ENCODE data around the gene SOCS6. TPM values are rescaled to one million over a fixed set of nuclear protein-coding genes. Genes with fewer than 3 reads are reported as not detected.

SOCS6 gene
- total and polyA plus RNA-seq, 4 donors: 5.9 to 22.8 (median 15.5) TPM

DNA sequence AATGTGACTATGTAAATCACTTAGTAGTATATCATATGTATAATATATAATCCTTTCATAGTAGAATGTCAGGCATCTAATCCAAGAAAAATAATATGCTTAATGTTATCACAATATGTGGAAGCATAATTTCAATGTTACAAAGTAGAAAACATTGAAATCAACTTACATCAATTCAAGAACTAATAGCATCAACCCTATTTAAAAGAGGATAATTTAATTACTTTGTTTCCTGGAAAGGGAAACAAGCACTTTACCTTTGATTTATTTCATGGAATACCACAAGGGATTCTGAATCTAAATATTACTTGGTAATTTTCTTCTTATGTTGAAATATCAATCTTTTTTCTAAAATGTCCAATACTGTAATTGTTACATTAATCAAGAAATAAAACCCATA lies 30.6 kb upstream of the SOCS6 start:
- no peaks in the 10 kb centered on the region for H3K4me1 ChIP-seq (ENCODE audit: control insufficient read depth in 1 of 2, insufficient read depth in 2 of 2, low read length in 2 of 2)
- DNase-seq (no peak), ATAC-seq (ENCODE audit: low FRiP score) (no peak)
- no peaks in the 10 kb centered on the region for H3K27me3 ChIP-seq (ENCODE audit: control insufficient read depth in 1 of 2, insufficient read depth in 2 of 2, low read length in 1 of 2)
- no peaks in the 10 kb centered on the region for H3K9me3 ChIP-seq (ENCODE audit: control insufficient read depth, low read length)
- H3K36me3 ChIP-seq (ENCODE audit: control insufficient read depth in 1 of 2, insufficient read depth in 2 of 2, low read length in 1 of 2): no peaks in the 10 kb centered on the region
- no peak overlapping the region for H3K4me3 ChIP-seq (ENCODE audit: low read length in 2 of 2)
- intact Hi-C loops (cut with DNase I): no loop called here
- H3K27ac ChIP-seq (ENCODE audit: low read depth in 1 of 2, low read length in 2 of 2): no peak overlapping the region

DNA sequence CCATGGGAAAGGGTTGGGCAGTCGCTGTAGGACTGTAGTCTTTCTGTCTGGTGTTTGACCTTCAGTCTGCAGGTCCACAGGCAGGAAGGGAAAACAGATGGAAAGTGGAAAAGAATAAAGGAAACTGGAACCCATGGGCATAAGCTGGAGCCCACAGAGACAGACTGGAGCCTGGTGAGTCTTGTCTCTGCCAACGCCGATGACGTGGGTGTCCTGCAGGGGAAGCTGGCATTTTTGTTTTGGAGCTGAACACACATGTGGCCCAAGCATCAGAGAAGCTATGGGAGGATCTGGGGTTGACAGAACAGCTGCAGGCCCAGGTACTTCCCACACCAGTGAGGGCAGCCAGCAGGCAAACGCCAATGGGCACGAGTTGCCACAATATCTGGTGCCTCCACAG lies 28.2 kb upstream of the SOCS6 start:
- DNase-seq: no peak
- H3K4me3 ChIP-seq (ENCODE audit: low read length in 2 of 2): no peak overlapping the region
- 83 to 90% methylated on average over 6 of the region's 6 CpGs for WGBS, 2 donors
- no peaks in the 10 kb centered on the region for H3K36me3 ChIP-seq (ENCODE audit: control insufficient read depth in 1 of 2, insufficient read depth in 2 of 2, low read length in 1 of 2)
- H3K27ac ChIP-seq (ENCODE audit: low read depth in 1 of 2, low read length in 2 of 2): no peak overlapping the region
- no peak for ATAC-seq (ENCODE audit: low FRiP score)
- no peaks in the 10 kb centered on the region for H3K27me3 ChIP-seq (ENCODE audit: control insufficient read depth in 1 of 2, insufficient read depth in 2 of 2, low read length in 1 of 2)
- H3K4me1 ChIP-seq (ENCODE audit: control insufficient read depth in 1 of 2, insufficient read depth in 2 of 2, low read length in 2 of 2): no peaks in the 10 kb centered on the region
- intact Hi-C loops (cut with DNase I): no loop called here
- no peaks in the 10 kb centered on the region for H3K9me3 ChIP-seq (ENCODE audit: control insufficient read depth, low read length)

DNA sequence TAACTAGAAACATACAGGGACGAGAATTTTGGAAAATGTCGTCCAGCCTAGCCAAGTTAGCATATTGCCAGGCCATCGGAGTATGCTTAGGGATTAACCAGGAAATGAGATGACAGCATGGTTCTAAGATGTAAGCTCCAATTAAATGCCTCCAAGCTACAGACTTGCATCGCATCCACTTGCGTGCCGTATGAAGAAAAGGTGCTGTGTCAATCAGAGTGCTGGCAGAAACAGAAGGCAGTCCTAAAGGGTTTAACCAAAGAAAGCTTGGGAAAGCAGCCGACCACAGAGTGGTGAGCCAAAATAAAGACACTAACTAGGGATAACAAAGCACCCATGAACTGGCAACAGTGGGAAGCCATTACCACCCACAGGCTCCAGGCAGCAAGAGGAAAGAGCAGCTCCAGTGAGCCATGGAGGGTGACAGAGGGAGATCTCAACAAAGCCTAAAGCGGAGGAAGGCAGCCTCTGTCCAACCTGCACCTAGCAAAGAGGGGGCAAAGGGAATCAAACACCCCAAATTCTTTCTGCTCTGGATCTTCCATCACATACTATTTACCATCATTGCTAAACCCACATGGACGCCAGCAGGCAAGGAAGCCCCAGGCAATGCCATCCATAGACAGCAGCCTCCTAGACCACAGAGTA lies 27.6 kb upstream of the SOCS6 start:
- Histone ChIP-seq H3K4me1 (ENCODE audit: control insufficient read depth in 1 of 2, insufficient read depth in 2 of 2, low read length in 2 of 2) (no peaks in the 10 kb centered on the region), H3K27ac (ENCODE audit: low read depth in 1 of 2, low read length in 2 of 2) (no peak overlapping the region), H3K4me3 (ENCODE audit: low read length in 2 of 2) (no peak overlapping the region), H3K36me3 (ENCODE audit: control insufficient read depth in 1 of 2, insufficient read depth in 2 of 2, low read length in 1 of 2) (no peaks in the 10 kb centered on the region), H3K9me3 (ENCODE audit: control insufficient read depth, low read length) (no peaks in the 10 kb centered on the region), H3K27me3 (ENCODE audit: control insufficient read depth in 1 of 2, insufficient read depth in 2 of 2, low read length in 1 of 2) (no peaks in the 10 kb centered on the region)
- ATAC-seq (ENCODE audit: low FRiP score) (no peak), DNase-seq (no peak)
- intact Hi-C loops (cut with DNase I): no loop called here
- WGBS, 2 donors: 50 to 57% methylated on average over 9 of the region's 9 CpGs

DNA sequence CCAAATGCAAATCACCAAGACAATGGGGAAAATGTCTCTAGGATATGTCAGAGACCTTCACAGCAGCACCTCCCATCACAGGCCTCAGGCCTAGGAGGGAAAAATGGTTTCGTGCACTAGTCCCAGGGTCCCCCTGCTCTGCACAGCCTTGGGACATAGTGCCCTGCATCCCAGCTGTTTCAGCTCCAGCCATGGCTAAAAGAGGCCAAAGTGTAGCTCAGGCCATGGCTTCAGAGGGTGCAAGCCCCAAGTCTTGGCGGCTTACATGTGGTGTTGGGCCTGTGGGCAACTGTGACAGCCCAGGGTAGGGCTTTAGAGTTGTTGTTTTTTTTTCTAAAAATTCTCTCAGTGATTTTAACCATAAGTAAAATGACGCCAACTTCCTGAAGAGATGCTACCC lies 25.5 kb upstream of the SOCS6 start:
- no peaks in the 10 kb centered on the region for H3K36me3 ChIP-seq (ENCODE audit: control insufficient read depth in 1 of 2, insufficient read depth in 2 of 2, low read length in 1 of 2)
- no peaks in the 10 kb centered on the region for H3K9me3 ChIP-seq (ENCODE audit: control insufficient read depth, low read length)
- intact Hi-C loops (cut with DNase I): no loop called here
- DNase-seq (no peak), ATAC-seq (ENCODE audit: low FRiP score) (no peak)
- H3K4me1 ChIP-seq (ENCODE audit: control insufficient read depth in 1 of 2, insufficient read depth in 2 of 2, low read length in 2 of 2): no peaks in the 10 kb centered on the region
- WGBS, 2 donors: 61 to 63% methylated on average over 3 of the region's 3 CpGs
- H3K27ac ChIP-seq (ENCODE audit: low read depth in 1 of 2, low read length in 2 of 2): no peak overlapping the region
- H3K4me3 ChIP-seq (ENCODE audit: low read length in 2 of 2): no peak overlapping the region
- H3K27me3 ChIP-seq (ENCODE audit: control insufficient read depth in 1 of 2, insufficient read depth in 2 of 2, low read length in 1 of 2): no peaks in the 10 kb centered on the region

DNA sequence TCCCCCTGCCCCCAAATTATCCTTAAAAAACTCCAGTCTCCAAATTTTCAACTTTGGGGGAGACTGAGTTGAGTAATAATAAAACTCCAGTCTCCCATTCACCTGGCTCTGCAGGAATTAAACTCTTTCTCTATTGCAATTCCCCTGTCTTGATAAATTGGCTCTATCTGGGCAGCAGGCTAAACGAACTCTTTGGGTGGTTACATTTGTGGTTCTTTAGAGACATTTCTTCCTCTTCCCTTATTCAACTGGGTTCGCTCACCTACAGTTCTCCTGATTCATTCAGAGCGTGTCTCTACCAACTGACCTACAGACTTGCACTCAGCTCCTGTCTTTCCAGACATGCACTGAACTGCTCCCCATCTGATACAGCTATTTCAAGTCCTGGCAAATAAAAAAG lies 17.1 kb upstream of the SOCS6 start:
- ATAC-seq (ENCODE audit: low FRiP score): no peak
- H3K4me1 ChIP-seq (ENCODE audit: control insufficient read depth in 1 of 2, insufficient read depth in 2 of 2, low read length in 2 of 2): no peaks in the 10 kb centered on the region
- WGBS, 2 donors: 83 to 88% methylated on average over 3 of the region's 3 CpGs
- H3K27me3 ChIP-seq (ENCODE audit: control insufficient read depth in 1 of 2, insufficient read depth in 2 of 2, low read length in 1 of 2): no peaks in the 10 kb centered on the region
- H3K36me3 ChIP-seq (ENCODE audit: control insufficient read depth in 1 of 2, insufficient read depth in 2 of 2, low read length in 1 of 2): no peaks in the 10 kb centered on the region
- no peak for DNase-seq
- H3K4me3 ChIP-seq (ENCODE audit: low read length in 2 of 2): no peak overlapping the region
- no peak overlapping the region for H3K27ac ChIP-seq (ENCODE audit: low read depth in 1 of 2, low read length in 2 of 2)
- intact Hi-C loops (cut with DNase I): loop anchor here in 1 of 2 donors (10.0 kb wide), 1 partner anchor 47 kb away; no protein-coding TSS in a partner anchor
- H3K9me3 ChIP-seq (ENCODE audit: control insufficient read depth, low read length): peaks cover 2% of the 10 kb centered on the region

DNA sequence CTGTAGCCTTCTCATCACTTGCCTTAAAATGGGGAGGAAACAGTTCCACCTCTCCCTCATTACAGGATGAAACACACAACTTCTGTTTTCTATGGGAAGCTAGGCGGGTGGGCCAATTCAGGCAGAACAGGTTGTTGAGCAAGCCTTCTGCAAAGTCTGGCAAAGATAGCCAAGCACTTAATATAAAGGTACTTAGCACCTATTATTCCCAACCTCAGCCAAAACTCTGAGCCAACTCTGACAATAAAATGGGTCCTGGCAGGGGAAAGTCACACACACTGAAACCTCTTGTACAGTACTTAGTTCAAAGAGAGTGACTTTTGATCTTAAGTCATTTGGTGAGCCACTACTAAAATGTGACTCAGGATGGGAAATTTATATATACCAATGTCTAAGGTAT lies 15.8 kb upstream of the SOCS6 start:
- DNase-seq: no peak
- intact Hi-C loops (cut with DNase I): loop anchor here in 1 of 2 donors (10.0 kb wide), 1 partner anchor 48 kb away; no protein-coding TSS in a partner anchor
- no peak overlapping the region for H3K27ac ChIP-seq (ENCODE audit: low read depth in 1 of 2, low read length in 2 of 2)
- peaks cover 2% of the 10 kb centered on the region for H3K9me3 ChIP-seq (ENCODE audit: control insufficient read depth, low read length)
- 94 to 97% methylated on average over 1 of the region's 1 CpG for WGBS, 2 donors
- no peaks in the 10 kb centered on the region for H3K27me3 ChIP-seq (ENCODE audit: control insufficient read depth in 1 of 2, insufficient read depth in 2 of 2, low read length in 1 of 2)
- no peak for ATAC-seq (ENCODE audit: low FRiP score)
- H3K4me1 ChIP-seq (ENCODE audit: control insufficient read depth in 1 of 2, insufficient read depth in 2 of 2, low read length in 2 of 2): no peaks in the 10 kb centered on the region
- H3K36me3 ChIP-seq (ENCODE audit: control insufficient read depth in 1 of 2, insufficient read depth in 2 of 2, low read length in 1 of 2): no peaks in the 10 kb centered on the region
- H3K4me3 ChIP-seq (ENCODE audit: low read length in 2 of 2): no peak overlapping the region

DNA sequence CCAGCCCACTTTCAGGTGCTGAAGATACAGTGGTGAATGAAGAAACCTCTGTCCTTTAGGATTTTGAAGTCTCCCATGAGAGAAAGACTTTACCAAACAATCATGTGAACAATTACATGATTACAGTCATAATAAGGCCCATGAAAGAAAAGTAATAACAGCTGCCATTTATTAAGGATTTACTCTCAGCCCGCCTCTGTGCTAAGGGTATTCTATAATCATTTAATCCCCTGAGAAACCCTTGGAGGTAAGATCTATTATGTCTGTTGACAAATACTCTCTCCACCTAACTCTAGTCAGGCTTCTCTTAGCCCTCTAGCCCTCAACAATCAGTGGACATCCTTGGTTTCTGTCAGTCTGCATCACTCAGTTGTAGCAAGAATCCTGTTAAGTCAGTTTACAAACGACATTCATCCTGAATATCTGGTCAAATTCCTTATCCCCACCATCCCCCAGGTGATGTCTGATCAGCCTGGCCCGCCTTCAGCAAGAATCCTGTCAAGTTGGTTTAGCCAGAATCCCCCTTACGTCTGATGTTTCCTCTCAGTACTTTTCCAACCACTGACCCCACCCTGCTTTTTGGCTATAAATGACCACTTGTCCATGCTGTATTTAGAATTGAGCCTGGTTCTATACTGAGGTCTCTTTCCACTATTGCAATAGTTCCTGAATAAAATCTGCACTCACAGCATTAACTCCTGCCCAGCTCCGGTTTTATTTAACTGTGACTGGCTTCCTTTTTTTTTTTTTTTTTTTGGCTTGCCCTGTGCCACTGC lies 12.2 kb upstream of the SOCS6 start:
- 66 to 71% methylated on average over 5 of the region's 5 CpGs for WGBS, 2 donors
- Histone ChIP-seq H3K27me3 (ENCODE audit: control insufficient read depth in 1 of 2, insufficient read depth in 2 of 2, low read length in 1 of 2) (no peaks in the 10 kb centered on the region), H3K27ac (ENCODE audit: low read depth in 1 of 2, low read length in 2 of 2) (no peak overlapping the region), H3K4me3 (ENCODE audit: low read length in 2 of 2) (no peak overlapping the region), H3K4me1 (ENCODE audit: control insufficient read depth in 1 of 2, insufficient read depth in 2 of 2, low read length in 2 of 2) (no peaks in the 10 kb centered on the region), H3K9me3 (ENCODE audit: control insufficient read depth, low read length) (peaks cover 2% of the 10 kb centered on the region), H3K36me3 (ENCODE audit: control insufficient read depth in 1 of 2, insufficient read depth in 2 of 2, low read length in 1 of 2) (no peaks in the 10 kb centered on the region)
- ATAC-seq (ENCODE audit: low FRiP score) (no peak), DNase-seq (no peak)
- intact Hi-C loops (cut with DNase I): loop anchor here in 1 of 2 donors (10.0 kb wide), 1 partner anchor 52 kb away; no protein-coding TSS in a partner anchor

DNA sequence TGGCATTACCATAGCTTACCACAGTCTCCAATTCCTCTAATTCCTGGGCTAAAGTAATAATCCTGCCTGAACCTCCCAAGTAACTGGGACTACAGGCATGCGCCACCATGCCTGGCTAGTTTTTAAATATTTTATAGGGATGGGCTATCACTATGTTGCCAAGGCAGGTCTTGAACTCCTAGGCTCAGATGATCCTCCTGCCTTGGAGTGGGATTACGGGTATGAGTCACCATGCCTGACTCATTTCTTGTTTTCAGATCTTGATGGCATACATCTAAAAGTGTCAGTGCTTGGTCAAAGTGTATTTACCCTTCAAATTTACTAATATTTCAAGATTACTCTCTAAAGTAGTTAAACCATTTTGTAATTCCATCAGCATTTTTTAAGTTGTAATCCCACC lies 9.4 kb upstream of the SOCS6 start:
- Histone ChIP-seq H3K27ac (ENCODE audit: low read depth in 1 of 2, low read length in 2 of 2) (no peak overlapping the region), H3K9me3 (ENCODE audit: control insufficient read depth, low read length) (no peaks in the 10 kb centered on the region), H3K27me3 (ENCODE audit: control insufficient read depth in 1 of 2, insufficient read depth in 2 of 2, low read length in 1 of 2) (no peaks in the 10 kb centered on the region), H3K36me3 (ENCODE audit: control insufficient read depth in 1 of 2, insufficient read depth in 2 of 2, low read length in 1 of 2) (no peaks in the 10 kb centered on the region), H3K4me1 (ENCODE audit: control insufficient read depth in 1 of 2, insufficient read depth in 2 of 2, low read length in 2 of 2) (no peaks in the 10 kb centered on the region), H3K4me3 (ENCODE audit: low read length in 2 of 2) (no peak overlapping the region)
- 92 to 95% methylated on average over 2 of the region's 2 CpGs for WGBS, 2 donors
- ATAC-seq (ENCODE audit: low FRiP score) (no peak), DNase-seq (no peak)
- intact Hi-C loops (cut with DNase I): loop anchor here in 1 of 2 donors (10.0 kb wide), 1 partner anchor 55 kb away; no protein-coding TSS in a partner anchor

Measured in aorta (tissue), 5 donors.